HPDE6-E6E7 (cell line): ENCODE measurements around the gene EFCAB8.
A peak's percentile ranks its signal among the peaks of the same experiment; 100 is the strongest.
"Not testable (repeated sequence)": the region's sequence is repeated elsewhere in the genome, so short reads cannot be mapped to it uniquely, and the experiment has no call there.

Source experiments
- DNase-seq: peaks from one replicate; pipeline ENCODE4 v3.0.0; 2011; ENCODE audit warnings: missing footprints; ENCODE audit errors: extremely low spot score

Gene EFCAB8

GRCh38 chr20:32888636-32889035 lies 29.9 kb downstream of the EFCAB8 start:
- no peak for DNase-seq

- DNase-seq = no peak
Observed at GRCh38 chr20:32889281-32889680, 30.6 kb downstream of the EFCAB8 start.

DNA sequence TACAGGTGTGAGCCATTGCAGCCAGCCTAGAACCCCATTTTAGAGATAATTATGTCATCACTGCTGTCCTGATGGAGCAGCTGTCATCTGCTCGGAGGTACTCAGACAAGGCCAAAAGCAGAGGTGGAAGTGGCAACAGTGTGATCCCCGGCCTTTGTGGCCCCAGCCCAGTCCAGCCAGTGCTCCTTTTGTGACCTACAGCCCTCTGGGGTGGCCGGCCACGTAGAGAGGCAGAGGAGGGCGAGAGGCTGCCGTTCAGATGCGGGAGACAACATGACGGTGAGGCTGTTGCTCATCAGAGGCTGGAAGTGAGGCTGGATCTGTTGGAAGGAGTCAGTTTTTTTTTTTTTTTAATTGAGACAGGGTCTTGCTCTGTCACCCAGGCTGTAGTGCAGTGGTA lies 32.8 kb downstream of the EFCAB8 start:
- DNase-seq = no peak

- DNase-seq = no peak
Observed at GRCh38 chr20:32891926-32892660, 33.4 kb downstream of the EFCAB8 start.

DNA sequence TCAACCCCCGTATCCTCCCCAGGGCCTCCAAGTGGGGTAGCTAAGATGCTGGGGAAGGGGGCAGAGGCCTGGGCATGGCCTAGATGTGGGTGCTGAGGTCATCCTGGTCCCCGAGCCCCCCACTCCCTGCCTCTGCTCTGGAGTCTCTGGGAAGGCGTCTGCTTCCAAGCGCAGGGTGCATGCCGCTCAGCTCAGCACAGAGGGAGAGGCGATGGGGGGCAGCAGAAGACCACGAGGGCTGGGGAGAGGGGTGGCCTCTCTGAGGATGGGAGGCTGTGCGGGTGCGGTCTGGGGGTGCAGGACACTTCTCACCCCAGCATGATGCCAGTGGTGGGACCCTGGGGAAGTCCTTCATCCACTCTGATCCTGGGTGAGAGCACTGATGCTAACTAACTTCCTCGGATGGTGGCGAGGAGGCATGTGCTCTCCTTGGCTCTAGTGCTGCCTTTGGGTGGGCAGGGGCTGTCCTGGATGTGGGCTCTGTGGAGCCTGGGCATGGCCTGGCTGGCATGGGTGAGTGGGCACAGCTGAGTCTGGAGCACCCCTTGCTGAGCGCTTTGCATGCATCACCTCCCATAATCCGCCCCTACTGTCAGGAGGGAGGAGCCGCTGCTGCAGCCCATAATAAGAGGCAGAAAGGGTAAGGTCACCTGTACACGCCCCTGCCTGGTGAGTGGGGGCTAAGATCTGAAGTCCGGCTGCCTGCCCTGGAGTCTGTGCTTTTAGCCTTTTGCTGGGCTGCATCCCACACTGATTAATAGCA lies 34.7 kb downstream of the EFCAB8 start:
- no peak for DNase-seq

- DNase-seq = no peak
Observed at GRCh38 chr20:32894026-32894483, 35.3 kb downstream of the EFCAB8 start.

- DNase-seq = peak; percentile 42
Observed at GRCh38 chr20:32894711-32895355, 36.1 kb downstream of the EFCAB8 start.

DNA sequence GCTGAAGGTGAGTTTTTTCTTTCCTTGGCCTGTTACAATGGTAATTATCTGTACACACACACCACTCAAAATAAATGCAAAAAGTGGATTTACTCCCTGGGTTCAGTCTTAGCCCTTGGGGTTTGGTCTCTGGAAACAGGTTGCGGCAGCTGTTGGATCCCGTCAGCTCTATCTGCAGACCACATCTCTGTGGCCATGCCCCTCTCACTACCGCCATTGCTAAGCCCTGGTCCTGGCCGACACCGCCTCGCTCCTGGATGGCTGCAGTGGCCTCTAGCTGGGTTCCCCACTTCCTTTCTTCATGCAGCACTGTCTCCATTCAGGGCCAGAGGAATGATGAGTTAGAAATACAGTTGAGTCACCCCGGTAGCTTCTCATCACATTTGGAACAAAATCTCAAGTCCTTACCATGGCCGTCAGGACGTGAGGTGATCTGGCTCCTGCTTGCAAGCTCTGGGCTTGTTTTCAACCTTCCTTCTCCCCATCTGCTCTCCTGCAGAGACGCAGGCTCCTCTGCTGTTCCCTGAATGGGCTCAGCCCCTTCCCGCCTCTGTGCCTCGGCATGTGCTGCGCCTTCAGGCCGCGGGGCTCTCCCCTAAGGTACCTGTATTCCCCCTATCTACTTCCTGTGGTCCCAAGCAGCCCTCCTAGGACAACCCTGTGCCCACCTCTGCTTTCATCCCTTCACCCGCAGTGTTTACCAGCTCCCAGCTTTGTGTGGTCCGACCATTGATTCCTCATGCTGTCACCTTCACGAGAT lies 38.0 kb downstream of the EFCAB8 start:
- no peak for DNase-seq

DNA sequence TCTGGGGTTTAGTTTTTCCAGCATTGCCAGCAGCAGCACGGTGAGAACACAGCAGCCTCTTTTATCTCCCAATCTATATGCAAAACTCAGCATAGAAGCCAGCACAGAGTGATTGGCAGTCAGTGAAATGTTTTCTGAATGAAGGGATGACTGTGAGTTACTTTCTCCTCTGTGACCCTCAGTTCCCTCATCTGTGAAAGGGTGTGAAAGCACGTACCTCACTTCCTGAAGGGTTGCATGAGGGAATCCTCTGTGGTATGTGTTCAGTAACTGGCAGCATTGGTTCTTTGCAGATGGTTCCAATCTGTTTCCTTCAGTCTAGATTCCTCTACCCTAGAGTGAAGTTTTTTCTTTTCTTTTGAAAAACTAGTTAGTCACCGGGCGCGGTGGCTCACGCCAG lies 40.0 kb downstream of the EFCAB8 start:
- no peak for DNase-seq

DNA sequence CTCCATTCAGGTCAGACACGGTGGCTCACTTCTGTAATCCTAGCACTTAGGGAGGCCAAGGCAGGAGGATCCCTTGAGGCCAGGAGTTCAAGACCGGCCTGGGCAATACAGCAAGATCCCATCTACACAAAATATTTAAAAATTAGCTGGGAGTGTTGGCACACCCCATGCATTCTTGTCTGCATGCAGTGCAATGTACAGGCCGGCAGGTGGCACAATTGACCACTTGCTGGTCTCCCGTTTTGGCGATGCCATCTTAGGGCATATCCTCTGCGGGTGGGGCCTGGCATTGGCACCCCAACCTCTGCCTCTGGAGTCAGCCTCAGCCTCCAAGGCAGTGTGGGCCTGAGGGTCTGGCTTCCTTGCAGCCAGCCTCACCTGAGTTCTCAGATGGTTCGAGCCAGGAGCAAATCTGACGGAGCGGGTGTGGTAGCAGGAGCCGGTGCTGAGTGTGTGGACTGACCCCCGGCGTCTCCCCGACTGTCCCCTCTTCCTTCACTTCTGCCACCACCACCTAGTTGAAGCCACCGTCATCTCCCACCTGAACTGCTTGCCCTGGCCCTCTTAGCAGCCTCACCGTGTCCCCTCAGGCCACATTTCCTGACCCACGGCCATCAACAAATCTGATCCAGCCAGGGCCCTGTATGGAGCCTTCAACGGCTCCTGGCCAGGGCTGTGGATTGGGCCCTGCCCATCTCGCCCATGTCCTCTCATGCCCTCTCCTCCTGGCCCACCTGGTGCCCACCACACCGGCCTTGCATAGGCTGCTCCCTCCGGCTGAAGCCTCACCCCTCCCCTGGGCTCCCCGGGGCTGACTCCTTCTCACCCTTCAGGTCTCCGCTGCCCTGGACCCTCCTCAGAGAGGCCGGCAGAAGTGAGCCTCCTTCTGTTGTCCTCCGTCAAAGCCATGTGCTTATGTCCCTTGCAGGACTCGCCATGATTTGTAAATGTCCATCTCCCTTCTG lies 44.0 kb downstream of the EFCAB8 start:
- peak; percentile 88 for DNase-seq

- no peak for DNase-seq
Observed at GRCh38 chr20:32903666-32904175, 45.0 kb downstream of the EFCAB8 start.

DNA sequence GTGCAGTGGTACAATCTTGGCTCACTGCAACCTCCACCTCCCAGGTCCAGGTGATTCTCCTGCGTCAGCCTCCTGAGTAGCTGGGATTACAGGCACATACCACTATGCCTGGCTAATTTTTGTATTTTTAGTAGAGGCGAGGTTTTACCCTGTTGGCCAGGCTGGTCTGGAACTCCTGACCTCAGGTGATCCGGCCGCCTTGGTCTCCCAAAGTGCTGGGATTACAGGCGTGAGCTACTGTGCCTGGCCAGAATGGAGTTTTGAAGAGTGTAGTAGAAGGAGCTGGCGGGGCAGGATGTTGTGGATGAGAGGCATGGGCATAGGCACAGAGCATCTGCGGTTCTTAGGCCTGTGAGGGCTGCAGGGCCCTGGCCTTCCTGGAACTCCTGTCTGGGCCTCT lies 46.0 kb downstream of the EFCAB8 start:
- DNase-seq = not testable (repeated sequence)

DNA sequence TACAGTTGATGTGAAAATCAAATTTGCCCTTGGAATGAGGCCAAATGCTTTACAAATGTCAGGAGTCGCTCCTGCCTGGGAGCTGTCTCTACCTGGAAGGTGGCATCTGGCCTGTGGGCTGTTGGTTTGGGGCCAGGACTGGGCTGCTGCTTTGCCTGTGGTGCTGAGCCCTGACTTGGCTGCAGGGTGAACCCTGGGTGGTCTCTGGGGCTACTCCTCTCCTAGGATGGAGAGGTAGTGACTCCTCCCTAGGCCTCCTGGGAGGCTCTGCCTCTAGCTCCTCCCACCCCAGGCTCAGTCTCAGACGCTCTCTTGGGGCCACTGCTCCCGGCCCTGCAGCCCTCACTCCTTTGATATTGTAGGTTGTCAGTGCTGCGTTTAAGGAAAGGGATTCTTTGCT lies 47.5 kb downstream of the EFCAB8 start:
- no peak for DNase-seq

- DNase-seq = no peak
Observed at GRCh38 chr20:32906871-32907495, 48.3 kb downstream of the EFCAB8 start.

GRCh38 chr20:32907886-32908285 lies 49.2 kb downstream of the EFCAB8 start:
- no peak for DNase-seq

DNA sequence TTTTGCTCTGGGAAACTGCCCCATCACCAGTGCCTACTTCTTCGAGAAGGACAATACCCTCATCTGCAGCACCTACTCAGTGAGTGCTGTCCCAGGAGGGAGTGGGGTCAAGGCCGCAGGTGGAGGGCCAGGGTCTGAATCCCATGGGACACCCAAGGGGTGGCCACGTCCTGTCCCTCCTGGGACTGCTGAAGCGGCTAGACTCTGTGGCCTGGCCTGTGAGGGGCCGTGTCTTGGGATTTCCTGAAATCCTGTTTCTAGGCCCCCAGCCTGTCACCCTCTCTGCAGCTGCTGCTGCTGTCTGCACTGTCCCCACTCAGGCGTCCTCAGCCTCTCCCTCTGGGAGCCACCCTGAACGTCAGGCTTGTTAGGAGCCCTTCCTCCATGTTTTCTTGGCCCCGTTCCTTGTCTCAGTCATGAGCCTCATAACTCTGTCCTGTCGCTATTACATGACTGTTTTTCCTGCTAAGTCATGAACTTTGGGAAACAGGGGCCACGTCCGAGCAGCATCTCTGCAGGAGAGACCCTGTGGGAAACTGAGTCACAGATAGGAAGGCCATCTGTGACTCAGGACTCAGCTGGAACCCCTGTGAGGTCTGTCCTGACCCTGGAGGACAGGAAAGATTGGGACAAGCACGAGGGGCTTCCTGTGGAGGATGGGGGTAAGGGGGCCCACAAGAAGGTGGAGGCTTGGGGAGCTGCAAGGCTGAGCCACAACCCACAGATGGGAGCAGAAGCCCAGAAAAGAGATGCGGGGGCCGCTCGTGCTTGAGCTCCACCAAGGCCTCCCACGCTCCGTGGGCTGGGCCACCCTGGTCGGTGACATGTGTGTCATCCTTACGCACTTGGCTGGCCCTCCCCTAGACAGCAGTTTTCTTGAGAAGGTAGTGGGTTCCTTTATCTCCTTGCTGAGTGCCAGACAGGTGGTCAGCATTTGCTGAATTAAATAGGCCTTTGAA lies 49.9 kb downstream of the EFCAB8 start:
- DNase-seq = no peak

DNA sequence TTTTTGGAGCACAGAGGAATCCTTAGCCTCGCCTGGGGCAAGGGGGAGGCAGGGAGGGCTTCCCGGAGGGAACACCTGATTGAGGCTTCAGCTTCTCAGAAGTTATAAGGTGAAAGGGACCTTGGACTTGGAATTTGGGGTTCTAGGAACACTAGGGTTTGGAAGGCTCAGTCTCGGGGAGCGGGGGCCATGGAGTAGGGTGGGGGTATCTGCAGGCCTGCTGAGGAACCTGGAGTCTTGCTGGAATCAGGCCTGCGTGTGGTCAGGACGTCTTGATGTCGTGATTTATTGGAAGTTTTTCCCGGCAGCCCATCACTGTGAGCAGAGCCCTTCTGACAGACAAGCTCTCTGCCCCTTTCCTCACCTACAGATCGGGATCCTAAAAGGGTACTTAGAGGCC lies 50.7 kb downstream of the EFCAB8 start:
- no peak for DNase-seq

GRCh38 chr20:32909896-32910571 lies 51.3 kb downstream of the EFCAB8 start:
- DNase-seq = no peak
